ENCODE measurements around the gene HDGFL1. TPM values are rescaled to one million over a fixed set of nuclear protein-coding genes. Genes with fewer than 3 reads are reported as not detected.

Gene HDGFL1
- total RNA-seq, 1 experiment from 2014 or later: not detected

- Histone ChIP-seq H3K9me2 (ENCODE audit: insufficient read depth) (no peaks in the 10 kb centered on the region), H3F3A (ENCODE audit: insufficient read depth, low read depth) (no peaks in the 10 kb centered on the region), H3K36me3 (ENCODE audit: low read depth) (no peaks in the 10 kb centered on the region), H3K27ac (no peak overlapping the region), H3K9me3 (ENCODE audit: insufficient read depth, low read depth) (no peaks in the 10 kb centered on the region), H4K20me1 (ENCODE audit: insufficient read depth) (no peaks in the 10 kb centered on the region; the same call in 1 of the 2 replicates), H3K4me2 (no peak overlapping the region), H3K4me3 (no peak overlapping the region), H3K27me3 (ENCODE audit: insufficient read depth, low read depth) (no peaks in the 10 kb centered on the region), H3K79me2 (ENCODE audit: low read depth) (no peaks in the 10 kb centered on the region), H3K4me1 (replicated peaks; ENCODE audit: insufficient read depth) (no peaks in the 10 kb centered on the region), H2AFZ (no peak overlapping the region)
- intact Hi-C loops (cut with micrococcal nuclease; ENCODE audit: unreplicated experiment): no loop called here
- no peak for TF ChIP-seq EZH2 (IDR thresholded peaks at IDR 0.05; ENCODE audit: low read depth)
- TF ChIP-seq CTCF (conservative IDR thresholded peaks at IDR 0.05): no peak
- DNase-seq: no peak
- no TSS peak for BruUV-seq (replicated peaks)
- ChIA-PET POLR2A (ENCODE audit: unreplicated experiment) (no interaction called here), CTCF (no interaction called here)
Observed at GRCh38 chr6:22544476-22544875, 24.9 kb upstream of the HDGFL1 start.

GRCh38 chr6:22545051-22545450 lies 24.3 kb upstream of the HDGFL1 start:
- Histone ChIP-seq H3K4me1 (replicated peaks; ENCODE audit: insufficient read depth) (no peaks in the 10 kb centered on the region), H3K4me2 (no peak overlapping the region), H3K79me2 (ENCODE audit: low read depth) (no peaks in the 10 kb centered on the region), H3K4me3 (no peak overlapping the region), H3F3A (ENCODE audit: insufficient read depth, low read depth) (no peaks in the 10 kb centered on the region), H3K9me3 (ENCODE audit: insufficient read depth, low read depth) (no peaks in the 10 kb centered on the region; the same call in 1 of the 2 replicates), H4K20me1 (ENCODE audit: insufficient read depth) (no peaks in the 10 kb centered on the region; the same call in 1 of the 2 replicates), H3K36me3 (ENCODE audit: low read depth) (no peaks in the 10 kb centered on the region), H3K27me3 (ENCODE audit: insufficient read depth, low read depth) (no peaks in the 10 kb centered on the region), H3K9me2 (ENCODE audit: insufficient read depth) (no peaks in the 10 kb centered on the region), H2AFZ (no peak overlapping the region), H3K27ac (no peak overlapping the region)
- no peak for DNase-seq
- ChIA-PET POLR2A (ENCODE audit: unreplicated experiment) (no interaction called here), CTCF (no interaction called here)
- TF ChIP-seq CTCF (conservative IDR thresholded peaks at IDR 0.05) (no peak), EZH2 (IDR thresholded peaks at IDR 0.05; ENCODE audit: low read depth) (no peak)
- no TSS peak for BruUV-seq (replicated peaks)
- intact Hi-C loops (cut with micrococcal nuclease; ENCODE audit: unreplicated experiment): no loop called here

- intact Hi-C loops (cut with micrococcal nuclease; ENCODE audit: unreplicated experiment): no loop called here
- Histone ChIP-seq H3K9me3 (ENCODE audit: insufficient read depth, low read depth) (no peaks in the 10 kb centered on the region; the same call in 1 of the 2 replicates), H3K27me3 (ENCODE audit: insufficient read depth, low read depth) (no peaks in the 10 kb centered on the region), H3K4me3 (no peak overlapping the region), H3K27ac (no peak overlapping the region), H3K36me3 (ENCODE audit: low read depth) (no peaks in the 10 kb centered on the region), H3K4me1 (replicated peaks; ENCODE audit: insufficient read depth) (no peaks in the 10 kb centered on the region), H4K20me1 (ENCODE audit: insufficient read depth) (no peaks in the 10 kb centered on the region), H3F3A (ENCODE audit: insufficient read depth, low read depth) (no peaks in the 10 kb centered on the region), H2AFZ (no peak overlapping the region), H3K4me2 (no peak overlapping the region), H3K79me2 (ENCODE audit: low read depth) (no peaks in the 10 kb centered on the region), H3K9me2 (ENCODE audit: insufficient read depth) (no peaks in the 10 kb centered on the region)
- DNase-seq: no peak
- no peak for TF ChIP-seq EZH2 (IDR thresholded peaks at IDR 0.05; ENCODE audit: low read depth)
- TF ChIP-seq CTCF (conservative IDR thresholded peaks at IDR 0.05): no peak
- CTCF ChIA-PET: no interaction called here
- no TSS peak for BruUV-seq (replicated peaks)
- POLR2A ChIA-PET (ENCODE audit: unreplicated experiment): no interaction called here
Observed at GRCh38 chr6:22546236-22546635, 23.1 kb upstream of the HDGFL1 start.
